CD4-positive, alpha-beta T cell treated with Interleukin-6 for 4 hours (primary cell): ENCODE data around the gene PNPLA5.
"Not testable (repeated sequence)": the region's sequence is repeated elsewhere in the genome, so short reads cannot be mapped to it uniquely, and the experiment has no call there.

Source experiments
- DNase-seq: peaks from one replicate; pipeline ENCODE4 v3.0.0-alpha.2; 2020; ENCODE audit warnings: mixed read lengths

Gene PNPLA5

DNA sequence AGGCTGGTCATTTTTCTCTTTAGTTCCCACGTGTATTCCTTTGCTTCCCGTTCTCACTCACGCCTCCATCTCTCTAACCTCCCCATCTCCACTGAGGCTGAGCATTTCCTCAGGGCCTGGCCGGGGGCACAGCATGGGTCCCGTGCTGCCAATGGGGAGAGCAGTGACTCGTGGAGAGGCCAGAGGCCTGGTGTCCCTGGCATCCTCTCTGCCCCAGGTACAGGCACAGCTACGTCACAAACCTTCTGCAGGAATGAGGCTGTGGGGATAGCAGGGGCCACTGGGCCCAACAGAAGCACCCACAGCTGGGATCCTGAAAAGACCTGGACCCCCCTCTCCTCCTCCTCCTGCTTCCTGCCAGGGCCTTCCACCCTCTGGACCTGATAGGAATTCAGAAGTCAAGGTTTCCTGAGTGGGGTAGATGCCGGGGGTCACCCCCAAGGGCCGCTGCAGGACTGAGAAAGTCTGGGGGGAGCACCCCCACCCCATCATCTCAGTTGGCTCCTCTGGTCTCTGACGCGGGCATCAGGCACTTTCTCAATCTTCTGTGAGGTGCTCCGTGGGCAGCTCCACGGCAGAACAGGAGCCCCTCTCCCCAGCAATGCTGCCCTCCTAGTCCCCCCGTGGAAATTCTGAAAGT, 11.8 kb downstream of the PNPLA5 start:
- DNase-seq: no peak

- DNase-seq: no peak
Observed at GRCh38 chr22:43878831-43879550, 12.8 kb downstream of the PNPLA5 start.

GRCh38 chr22:43878079-43878795, 13.6 kb downstream of the PNPLA5 start:
- no peak for DNase-seq

DNA sequence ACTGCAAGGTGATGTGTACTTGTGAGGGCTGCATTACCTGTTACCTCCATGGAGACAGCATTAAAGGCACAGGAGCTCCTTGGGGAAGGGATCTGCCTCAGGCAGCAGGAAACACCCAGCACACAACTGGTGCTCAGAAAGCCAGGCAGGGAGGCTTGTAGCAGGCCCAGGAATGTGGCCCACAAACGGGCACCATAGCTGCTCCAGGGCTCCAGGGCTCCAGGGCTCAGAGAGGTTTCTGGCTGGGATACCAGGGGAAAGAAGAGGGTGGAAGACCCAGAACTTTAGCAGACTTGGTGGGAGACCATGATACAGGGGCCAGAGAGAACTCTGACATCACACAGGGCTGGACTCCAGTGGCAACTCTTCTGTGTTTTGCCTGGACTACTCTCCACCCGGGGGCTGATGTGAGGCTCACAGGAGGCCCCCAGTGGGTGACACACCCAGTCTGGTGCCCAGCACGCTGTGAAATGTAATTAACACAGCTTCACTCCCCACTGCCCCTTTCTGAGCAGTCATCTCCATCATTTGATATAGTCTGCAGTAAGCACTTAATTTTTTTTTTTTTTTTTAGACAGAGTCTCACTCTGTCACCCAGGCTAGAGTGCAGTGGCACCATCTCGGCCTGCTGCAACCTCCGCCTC, 14.8 kb downstream of the PNPLA5 start:
- DNase-seq: no peak

DNA sequence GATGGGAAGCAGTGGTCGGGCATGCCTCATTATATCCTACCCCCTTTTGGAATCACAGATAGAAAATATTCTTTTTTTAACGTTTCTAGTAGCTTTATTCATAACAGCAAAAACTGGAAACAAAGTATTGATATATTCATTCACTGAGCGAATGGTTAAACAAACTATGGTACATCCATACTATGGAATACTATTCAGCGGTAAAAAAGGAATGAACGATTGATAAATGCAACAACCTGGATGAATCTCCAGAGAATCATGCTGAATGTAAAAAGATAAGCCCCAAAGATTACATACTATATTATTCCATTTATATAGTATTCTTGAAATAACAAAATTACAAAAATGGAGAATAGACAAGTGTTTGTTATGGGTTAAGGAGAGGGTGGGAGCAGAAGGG, 22.0 kb downstream of the PNPLA5 start:
- DNase-seq: no peak

DNA sequence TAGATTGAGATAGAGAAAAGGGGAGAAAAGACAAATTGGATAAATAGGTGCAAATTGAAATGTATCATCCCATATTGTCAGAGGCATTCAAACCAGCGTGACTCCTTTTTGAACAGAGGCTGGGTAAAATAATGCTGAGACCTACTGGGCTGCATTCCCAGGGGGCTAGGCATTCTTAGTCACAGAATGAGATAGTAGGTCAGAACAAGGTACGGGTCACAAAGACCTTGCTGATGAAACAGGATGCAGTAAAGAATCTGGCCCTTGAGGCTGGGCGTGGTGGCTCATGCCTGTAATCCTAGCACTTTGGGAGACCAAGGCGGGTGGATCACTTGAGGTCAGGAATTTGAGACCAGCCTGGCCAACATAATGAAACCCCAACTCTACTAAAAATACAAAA, 22.8 kb downstream of the PNPLA5 start:
- not testable (repeated sequence) for DNase-seq

GRCh38 chr22:43867839-43868635, 23.8 kb downstream of the PNPLA5 start:
- peak; percentile 30 for DNase-seq

DNA sequence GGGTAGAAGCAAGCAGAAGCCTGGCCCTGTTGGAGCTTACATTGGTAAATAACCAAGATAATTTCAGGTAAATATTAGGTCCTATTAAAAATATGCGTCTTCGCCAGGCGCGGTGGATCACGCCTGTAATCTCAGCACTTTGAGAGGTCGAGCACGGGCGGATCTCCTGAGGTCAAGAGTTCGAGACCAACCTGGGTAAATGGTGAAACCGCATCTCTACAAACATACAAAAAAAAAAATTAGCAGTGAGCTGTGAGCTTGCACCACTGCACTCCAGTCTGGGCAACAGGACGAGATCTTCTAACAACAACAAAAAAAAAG, 29.0 kb downstream of the PNPLA5 start:
- DNase-seq: no peak

- DNase-seq: no peak
Observed at GRCh38 chr22:43862074-43862881, 29.5 kb downstream of the PNPLA5 start, which contains the start of gene SULT4A1. Gene SULT4A1 (minus strand): TSS chr22:43862513. CDS start chr22:43862382, 131 bp downstream.

DNA sequence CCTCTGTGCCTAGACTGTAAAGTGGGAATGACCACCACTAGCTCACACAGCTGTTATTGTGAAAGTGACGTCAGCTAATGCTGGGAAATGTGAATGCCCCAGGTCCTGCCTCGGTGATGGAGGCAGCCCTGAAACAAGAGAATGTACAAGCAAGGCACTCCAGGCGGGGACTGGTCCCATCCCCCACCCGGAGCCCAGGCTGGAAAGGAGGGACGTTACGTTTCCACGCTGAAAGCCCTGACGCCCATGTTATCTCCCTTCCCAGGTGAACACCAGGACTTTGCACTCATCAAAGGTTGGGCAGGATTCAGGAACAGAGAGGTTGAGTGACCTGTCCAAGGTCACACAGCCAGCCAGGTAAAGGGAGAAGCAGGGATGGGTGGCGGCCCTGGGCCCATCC, 30.3 kb downstream of the PNPLA5 start:
- no peak for DNase-seq

DNA sequence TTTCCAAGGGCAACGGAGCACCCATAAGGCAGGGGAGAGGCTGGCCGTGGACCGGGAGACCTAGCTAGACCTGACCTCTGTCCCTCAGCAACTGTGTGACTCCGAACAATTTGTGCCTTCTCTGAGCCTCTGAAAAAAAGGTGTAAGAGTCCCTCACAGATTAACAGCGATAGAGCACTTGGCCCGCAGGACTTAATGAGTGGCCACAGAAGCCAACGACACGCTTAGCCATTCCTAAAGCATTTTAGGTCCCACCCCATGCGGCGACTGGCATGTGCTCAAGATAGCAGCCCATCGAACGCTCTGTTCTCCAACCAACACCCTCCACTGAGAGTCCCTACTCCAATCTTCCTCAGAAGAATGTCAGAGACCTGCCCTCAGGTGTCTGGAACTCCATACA, 31.0 kb downstream of the PNPLA5 start:
- DNase-seq: no peak

- no peak for DNase-seq
Observed at GRCh38 chr22:43860126-43860525, 31.7 kb downstream of the PNPLA5 start.

- no peak for DNase-seq
Observed at GRCh38 chr22:43859621-43860020, 32.2 kb downstream of the PNPLA5 start.

GRCh38 chr22:43859176-43859575, 32.6 kb downstream of the PNPLA5 start:
- no peak for DNase-seq

GRCh38 chr22:43858156-43858895, 33.5 kb downstream of the PNPLA5 start:
- DNase-seq: no peak

DNA sequence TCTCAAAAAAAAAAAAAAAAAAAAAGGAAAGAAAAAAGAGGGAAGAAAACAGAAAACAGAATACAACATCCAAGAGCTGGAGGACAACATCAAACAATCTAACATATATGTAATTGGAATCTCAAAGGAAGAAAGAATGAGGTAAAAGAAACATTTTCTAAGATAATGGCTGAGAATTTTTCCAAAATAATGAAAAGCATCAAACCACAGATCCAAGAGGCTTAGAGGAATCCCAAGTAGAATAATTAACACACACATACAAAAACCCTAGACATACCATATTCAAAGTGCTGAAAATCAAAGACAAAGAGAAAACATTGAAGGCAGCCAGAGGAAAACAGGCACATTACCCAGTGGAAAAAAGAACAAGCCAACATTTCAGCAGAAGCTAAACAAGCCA, 34.4 kb downstream of the PNPLA5 start:
- no peak for DNase-seq

- DNase-seq: no peak
Observed at GRCh38 chr22:43855431-43855830, 36.4 kb downstream of the PNPLA5 start.

GRCh38 chr22:43854786-43855271, 37.0 kb downstream of the PNPLA5 start:
- DNase-seq: no peak

DNA sequence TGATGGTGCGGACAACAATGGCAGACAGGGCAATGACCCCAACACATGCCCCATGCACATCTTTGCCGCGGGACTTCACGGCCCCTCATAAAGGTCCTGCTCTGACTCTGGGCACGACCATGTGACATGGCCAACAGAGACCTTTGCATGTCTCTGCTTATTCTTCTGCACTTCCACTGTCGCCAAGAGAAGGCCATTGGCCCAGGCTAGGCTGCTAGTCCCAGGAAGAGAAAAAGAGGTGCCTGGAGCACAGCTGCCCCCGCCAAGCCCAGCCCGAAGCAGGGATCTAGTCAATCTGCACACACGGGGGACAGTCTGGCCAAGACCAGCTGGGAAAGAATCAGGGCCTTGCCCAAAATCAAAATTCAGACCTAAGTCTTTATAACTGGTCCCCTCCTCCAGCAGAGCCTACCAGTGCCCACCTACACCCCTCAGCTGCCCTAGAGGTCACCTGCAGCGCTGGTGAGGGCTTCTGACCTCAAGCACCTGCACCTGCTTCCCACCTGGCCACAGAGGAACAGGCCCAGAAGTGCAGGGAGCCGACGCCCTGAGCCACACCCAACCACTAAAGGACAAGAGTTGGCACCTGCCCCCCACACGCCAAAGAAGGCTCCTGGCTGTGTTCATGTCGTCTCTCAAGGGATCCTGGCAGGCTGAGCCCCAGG, 37.6 kb downstream of the PNPLA5 start:
- no peak for DNase-seq

DNA sequence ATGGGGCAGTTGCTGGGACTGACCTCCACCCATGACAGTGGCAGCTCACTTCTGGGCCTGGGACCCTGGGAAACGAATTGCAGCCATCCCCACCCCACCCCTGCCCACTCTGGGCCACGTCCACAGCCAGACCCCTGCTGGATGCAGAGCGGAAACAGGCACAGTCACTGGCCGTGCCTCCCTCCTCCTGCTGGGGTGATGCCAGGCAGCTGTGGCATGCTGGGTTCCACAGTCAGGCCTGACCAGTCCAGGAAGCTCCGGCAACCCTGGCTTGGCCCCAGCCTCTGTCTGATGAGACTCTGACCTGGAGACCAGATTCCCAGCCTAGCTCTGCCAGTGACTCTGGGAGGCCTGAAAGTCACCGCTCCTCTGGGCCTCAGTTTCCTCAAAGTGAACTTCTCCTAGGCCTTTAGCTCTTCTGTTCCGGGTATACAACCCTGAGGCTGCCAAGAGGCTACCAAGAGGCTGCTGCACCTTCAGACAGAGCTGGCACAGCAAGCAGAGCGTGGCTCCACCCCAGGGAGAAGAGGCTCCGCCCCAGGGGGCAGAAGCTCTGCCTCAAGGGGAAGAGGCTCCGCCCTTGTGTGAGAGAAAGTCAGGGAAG, 38.4 kb downstream of the PNPLA5 start:
- DNase-seq: no peak
